ENCODE measurements around the gene ZFYVE28.

Gene ZFYVE28

GRCh38 chr4:2327579-2327978, 90.9 kb downstream of the ZFYVE28 start:
- no peak for DNase-seq

GRCh38 chr4:2324891-2325290, 93.6 kb downstream of the ZFYVE28 start:
- no peak for DNase-seq

GRCh38 chr4:2322841-2323240, 95.6 kb downstream of the ZFYVE28 start:
- DNase-seq: no peak

DNA sequence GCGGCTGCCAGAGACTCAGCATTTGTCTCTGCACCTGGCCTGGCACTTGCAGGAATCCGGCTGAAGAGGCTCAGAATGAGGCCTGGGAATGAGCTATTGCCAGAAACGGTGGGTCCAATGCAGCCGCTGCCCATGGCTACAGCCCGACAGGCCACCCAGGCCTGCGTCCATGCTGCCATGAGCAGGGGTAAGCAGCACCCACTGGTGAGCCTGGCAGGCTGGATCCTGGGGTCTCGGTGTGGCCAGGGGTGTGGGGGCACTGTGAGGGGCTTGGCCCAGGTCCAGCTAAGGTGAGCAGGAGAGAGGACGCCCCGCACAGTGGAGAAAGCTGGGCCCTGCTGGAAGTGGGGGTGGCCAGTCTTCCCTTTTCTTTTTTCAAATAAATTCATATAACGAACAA, 96.2 kb downstream of the ZFYVE28 start:
- no peak for DNase-seq

DNA sequence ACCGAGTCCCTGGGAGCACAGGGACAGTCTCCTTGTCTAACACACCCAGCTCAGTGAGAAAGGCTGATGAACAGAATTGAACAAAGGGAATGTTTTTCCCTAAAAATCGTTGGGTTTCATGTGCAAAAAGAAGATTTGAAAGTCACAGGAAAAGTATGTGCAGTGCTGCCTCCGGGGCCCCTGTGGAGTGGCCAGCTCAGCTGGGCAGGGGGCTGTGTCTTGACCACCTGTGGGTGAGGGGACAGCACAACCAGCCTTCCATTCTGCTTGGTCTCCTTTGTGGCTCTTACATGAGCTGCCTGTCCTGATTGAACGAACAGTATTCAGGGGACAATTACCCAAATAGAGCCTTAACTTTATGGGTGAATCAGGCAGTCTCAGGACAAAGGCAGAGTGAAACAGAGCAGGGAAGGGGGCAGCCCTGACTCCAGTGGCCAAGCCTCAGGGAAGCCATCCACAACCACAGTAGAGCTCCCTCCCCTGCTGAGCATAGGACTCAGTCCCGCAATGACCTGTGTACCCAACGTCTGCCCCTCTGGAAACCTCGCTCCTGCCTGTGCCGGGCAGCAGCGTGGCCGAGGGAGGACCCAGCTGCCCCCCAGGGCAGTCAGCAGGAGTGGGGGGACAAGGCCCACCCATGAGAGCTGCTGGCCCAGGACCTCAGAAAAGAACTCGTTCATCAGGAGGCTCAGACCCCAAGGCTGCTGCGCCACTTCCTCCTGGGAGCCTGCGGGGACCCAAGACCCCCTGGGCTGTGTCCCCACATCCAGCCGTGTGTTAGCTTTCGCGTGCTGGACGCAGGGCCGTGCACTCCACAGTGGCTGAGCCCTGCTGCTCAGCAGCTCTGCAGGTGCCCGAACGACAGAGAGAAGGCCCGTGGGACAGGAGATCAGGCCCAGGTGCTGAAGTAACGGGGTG, 96.9 kb downstream of the ZFYVE28 start:
- DNase-seq: no peak

- DNase-seq: no peak
Measured at GRCh38 chr4:2320746-2321145, 97.7 kb downstream of the ZFYVE28 start.

DNA sequence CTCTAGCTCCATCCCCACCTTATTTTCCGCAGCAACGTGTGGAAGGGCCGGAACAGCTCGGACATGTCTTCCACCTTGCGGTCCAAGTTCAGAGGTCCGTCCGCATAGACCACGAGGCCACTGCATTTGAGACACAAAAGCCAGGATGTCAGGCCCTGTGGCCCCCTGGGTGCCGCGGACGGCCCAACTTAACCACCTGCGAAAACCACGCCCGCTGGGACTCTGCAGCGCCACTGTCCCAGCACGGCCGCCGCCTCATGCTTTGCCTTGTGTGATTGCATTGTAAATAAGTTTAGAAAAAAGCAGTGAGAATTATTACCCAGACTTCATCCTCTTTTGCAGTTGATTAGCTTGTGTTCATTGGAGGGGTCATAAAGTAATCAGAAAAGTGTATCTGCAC, 98.3 kb downstream of the ZFYVE28 start:
- DNase-seq: no peak

- no peak for DNase-seq
Measured at GRCh38 chr4:2318885-2319284, 99.6 kb downstream of the ZFYVE28 start.

DNA sequence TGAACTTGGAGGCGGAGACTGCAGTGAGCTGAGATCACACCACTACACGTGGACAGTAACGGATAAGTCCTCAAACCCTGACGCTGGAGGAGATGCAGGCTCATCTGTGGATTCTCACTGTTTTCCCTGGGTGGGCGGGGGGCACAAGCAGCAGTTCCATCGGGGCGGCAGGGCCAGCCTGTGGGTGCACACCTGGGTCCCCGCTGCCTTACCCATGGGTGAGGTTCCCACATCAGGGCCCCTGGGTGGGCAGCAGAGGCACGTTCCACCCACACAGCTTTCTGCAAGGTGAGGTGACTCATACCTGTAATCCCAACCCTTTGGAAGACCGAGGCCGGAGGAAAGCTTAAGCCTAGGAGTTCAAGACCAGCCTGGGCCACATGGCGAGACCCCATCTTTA, 100.0 kb downstream of the ZFYVE28 start:
- no peak for DNase-seq

- no peak for DNase-seq
Measured at GRCh38 chr4:2313366-2313765, 105.1 kb downstream of the ZFYVE28 start.

DNA sequence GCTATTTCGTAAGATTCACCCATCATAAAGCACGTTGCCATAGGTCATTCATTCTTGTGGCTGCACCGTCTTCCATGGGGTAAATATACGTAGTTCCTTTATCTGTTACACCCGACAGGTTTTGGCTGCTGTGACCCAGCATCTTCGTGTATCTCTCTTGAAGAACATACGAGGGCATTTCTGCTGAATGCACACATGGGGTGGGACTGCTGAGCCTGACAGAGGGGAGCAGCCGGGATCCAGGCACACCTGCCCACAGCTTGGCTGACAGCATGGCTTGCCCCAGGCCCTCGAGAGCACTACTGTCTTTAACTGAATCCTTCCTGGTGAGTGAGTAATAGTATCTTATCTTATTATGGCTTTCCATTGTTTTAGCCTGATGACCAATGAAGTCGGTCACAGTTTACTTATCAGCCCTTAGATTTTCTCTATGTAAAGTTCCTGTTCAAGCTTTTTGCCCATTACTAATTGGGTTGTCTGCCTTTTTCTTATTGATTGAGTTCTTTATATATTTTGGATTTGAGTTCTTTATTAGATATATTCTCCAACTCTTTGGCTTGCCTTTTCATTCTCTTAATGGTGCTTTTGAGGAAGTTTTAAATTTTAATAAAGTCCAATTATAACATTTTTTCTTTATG, 111.6 kb downstream of the ZFYVE28 start:
- DNase-seq: no peak

DNA sequence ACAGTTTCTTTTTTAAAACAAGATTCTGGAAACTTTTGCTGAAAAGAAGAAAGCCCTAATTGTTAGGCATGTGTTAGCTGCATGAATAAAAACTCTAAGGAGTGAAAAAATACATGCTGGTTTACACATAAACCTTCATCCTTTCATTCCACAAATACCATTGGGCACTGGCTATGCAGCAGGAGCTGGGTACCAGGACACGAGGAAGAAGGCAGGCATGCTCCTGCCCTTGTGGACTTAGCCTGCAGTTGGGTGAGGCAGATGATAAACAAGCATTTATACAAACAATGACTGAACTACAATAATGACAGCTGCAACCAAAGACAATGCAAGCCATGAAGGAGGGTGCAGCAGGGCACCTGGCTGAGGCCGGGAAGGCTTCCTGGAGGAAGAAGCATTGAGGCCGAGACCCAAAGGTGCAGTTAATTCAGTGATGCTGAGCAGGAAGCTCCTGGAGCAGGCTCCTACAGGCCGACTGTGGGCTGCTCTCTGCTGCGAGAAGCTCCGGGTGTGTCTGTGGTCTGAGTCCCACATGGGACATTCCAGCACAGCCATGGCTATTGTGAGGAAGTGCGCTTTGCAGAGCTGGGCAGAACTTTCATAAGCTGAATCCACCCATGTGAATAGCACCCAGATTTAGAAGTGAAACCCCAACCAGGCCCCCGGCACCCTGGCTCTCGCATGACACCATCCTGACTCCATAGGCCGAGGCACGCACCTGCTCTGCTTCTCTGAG, 112.5 kb downstream of the ZFYVE28 start:
- DNase-seq: no peak

GRCh38 chr4:2304877-2305561, 113.4 kb downstream of the ZFYVE28 start:
- DNase-seq: no peak

- no peak for DNase-seq
Measured at GRCh38 chr4:2304321-2304876, 114.0 kb downstream of the ZFYVE28 start.

DNA sequence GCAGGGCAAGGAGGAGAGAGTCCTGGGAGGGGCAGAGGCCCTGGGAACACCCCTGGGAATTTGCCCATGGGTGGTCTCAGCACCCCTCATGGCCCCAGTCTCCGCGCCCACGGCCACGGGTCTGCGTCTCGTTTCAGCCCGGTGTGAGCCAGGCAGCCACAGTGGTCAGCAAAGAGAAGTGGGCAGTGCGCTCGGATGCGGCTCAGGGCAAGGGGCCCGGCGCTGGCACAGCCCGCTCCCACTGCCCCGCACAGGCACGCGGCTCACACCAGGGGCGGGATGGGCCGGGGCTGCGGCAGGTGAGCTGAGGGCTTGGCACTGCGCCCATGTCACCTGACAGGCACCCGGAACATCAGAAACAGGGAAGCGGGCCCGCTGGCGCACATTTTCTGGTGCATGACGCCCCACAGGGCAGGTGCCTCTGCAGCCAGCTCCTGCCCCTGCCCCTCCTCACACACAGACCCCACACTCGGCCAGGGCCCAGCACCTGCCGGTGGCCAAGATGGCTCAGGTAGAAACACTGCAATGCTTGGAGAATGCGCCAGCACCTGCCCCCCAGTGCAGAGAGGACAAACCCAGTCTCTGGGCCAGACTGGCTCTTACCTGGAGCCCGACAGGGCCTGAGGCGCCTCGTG, 114.6 kb downstream of the ZFYVE28 start:
- no peak for DNase-seq

- no peak for DNase-seq
Measured at GRCh38 chr4:2303121-2303685, 115.2 kb downstream of the ZFYVE28 start.

DNA sequence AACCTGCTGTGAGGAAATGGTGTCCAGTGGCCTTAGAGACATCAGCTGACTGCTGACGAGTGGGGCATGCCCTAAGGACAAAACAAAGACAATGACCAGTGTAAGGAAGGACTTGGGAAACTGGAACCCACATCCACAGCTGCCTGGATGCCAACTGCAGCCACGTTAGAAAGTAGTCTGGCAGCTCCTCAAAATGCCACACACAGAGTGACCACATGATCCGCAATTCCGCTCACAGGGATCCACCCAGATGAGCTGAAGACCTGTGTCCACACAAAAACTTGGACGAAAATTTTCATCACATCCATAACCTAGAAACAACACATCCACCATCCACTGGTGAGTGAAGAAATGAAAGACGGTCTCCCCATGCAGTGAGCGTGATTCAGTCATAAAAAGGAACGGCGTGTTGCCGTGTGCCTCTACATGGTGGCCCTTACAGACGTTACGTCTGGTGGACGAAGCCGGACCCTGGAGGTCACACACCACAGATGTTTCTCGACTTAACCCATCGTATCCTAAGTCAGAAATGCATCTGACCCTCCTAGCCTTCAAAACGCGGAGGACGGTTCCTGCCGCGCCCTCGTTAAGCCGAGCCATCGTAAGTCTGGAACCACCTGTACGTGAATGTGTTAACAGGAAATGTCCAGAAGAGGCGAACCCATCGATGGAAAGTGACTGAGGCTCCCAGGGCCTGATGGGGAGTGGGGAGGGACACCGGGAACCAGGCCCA, 115.9 kb downstream of the ZFYVE28 start:
- DNase-seq: no peak

DNA sequence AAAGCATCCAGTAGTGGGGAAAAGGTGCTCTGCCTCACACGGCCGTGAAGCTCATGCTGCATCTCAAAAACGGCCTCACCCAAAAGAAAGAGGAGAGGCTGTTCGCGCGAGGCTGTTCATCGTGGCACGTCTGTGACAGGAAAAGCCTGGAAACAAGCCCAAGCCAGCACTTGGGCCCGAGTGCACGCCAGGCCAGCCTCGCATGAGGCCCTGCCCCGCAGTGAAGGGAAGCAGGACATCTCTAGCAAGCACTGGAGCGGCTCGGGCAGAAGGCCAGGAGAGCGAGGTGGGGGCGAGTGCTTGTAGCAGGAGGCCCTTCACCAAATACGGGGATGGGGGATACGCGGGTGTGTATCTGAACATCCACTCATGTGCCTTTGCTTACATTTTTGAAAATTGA, 116.6 kb downstream of the ZFYVE28 start:
- DNase-seq: no peak

- no peak for DNase-seq
Measured at GRCh38 chr4:2301225-2301642, 117.2 kb downstream of the ZFYVE28 start.

DNA sequence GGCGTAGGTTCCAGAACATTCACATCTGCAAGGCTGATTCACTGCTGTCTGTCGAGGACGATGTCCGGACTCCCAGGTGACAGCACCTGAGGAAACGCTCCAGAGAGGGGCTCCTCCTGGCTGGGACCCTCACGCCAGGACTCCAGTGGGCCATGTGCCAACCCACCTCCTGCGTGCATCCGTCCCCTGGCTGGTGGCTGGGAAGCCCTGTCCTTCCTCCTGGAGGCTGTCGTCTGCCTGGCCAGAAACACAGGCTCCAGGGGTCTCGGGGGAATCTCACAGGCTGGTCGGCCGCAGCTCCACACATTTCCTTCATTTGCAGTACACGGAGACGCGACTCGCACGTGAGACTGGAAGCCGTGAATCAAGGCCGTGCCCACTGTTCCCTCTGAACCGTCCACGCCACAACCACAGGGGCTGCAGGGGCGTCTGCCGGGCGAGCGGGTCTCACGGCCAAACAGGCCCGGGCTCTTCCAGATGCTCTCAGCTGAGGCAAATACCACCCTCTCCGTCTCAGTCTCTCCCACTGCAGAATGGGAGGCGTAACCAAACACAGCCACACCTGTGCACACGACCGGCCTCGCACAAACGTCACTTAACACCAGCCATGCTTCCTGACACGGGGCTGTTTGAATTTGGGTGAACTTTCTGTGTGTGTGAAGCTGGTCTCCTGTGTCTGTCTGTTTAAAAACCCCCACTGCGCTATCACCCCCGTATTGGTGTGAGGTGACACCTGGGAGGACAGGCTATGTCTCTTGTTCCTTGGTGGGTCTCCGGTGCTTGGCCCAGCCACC, 117.8 kb downstream of the ZFYVE28 start:
- no peak for DNase-seq
